ENCODE measurements around the gene CCDC148.
"Not testable (repeated sequence)": the region's sequence is repeated elsewhere in the genome, so short reads cannot be mapped to it uniquely, and the experiment has no call there.

Gene CCDC148

GRCh38 chr2:158481116-158481515, 24.6 kb upstream of the CCDC148 start:
- no peak for DNase-seq

- no peak for DNase-seq
Measured at GRCh38 chr2:158478816-158479215, 22.3 kb upstream of the CCDC148 start.

GRCh38 chr2:158478237-158478636, 21.7 kb upstream of the CCDC148 start:
- DNase-seq = no peak

- DNase-seq = peak in 1 of 2 donors; percentile 26
Measured at GRCh38 chr2:158477202-158477601, 20.6 kb upstream of the CCDC148 start.

GRCh38 chr2:158474526-158475011, 18.0 kb upstream of the CCDC148 start:
- not testable (repeated sequence) for DNase-seq

- no peak for DNase-seq
Measured at GRCh38 chr2:158473719-158474392, 17.3 kb upstream of the CCDC148 start.

- not testable (repeated sequence) for DNase-seq
Measured at GRCh38 chr2:158473300-158473699, 16.7 kb upstream of the CCDC148 start.

- not testable (repeated sequence) for DNase-seq
Measured at GRCh38 chr2:158472829-158473228, 16.3 kb upstream of the CCDC148 start.

GRCh38 chr2:158467248-158467647, 10.7 kb upstream of the CCDC148 start:
- DNase-seq = no peak

- peak in 1 of 2 donors; percentile 45 for DNase-seq
Measured at GRCh38 chr2:158464426-158465281, 8.1 kb upstream of the CCDC148 start.

- no peak for DNase-seq
Measured at GRCh38 chr2:158463496-158464095, 7.0 kb upstream of the CCDC148 start.

- DNase-seq = no peak
Measured at GRCh38 chr2:158460632-158461297, 4.2 kb upstream of the CCDC148 start.

- no peak for DNase-seq
Measured at GRCh38 chr2:158459161-158460003, 2.8 kb upstream of the CCDC148 start.

GRCh38 chr2:158458617-158458920, 2.0 kb upstream of the CCDC148 start:
- DNase-seq = peak in 1 of 2 donors; percentile 2

GRCh38 chr2:158457826-158458616, 1.5 kb upstream of the CCDC148 start:
- DNase-seq = peak; percentile 40 to 69

GRCh38 chr2:158457092-158457825, 706 bp upstream of the CCDC148 start:
- peak; percentile 15 to 54 for DNase-seq

GRCh38 chr2:158443606-158444005, 12.9 kb downstream of the CCDC148 start:
- DNase-seq = no peak

GRCh38 chr2:158439062-158439461, 17.5 kb downstream of the CCDC148 start:
- not testable (repeated sequence) for DNase-seq

- not testable (repeated sequence) for DNase-seq
Measured at GRCh38 chr2:158433716-158434115, 22.8 kb downstream of the CCDC148 start.

GRCh38 chr2:158432117-158432516, 24.4 kb downstream of the CCDC148 start:
- no peak for DNase-seq

GRCh38 chr2:158414538-158414937, 42.0 kb downstream of the CCDC148 start:
- no peak for DNase-seq
